Activated CD4-positive, alpha-beta T cell treated with anti-CD3 and anti-CD28 coated beads for 48 hours (primary cell): Measurements from ENCODE around the gene FAM81B.

Source experiments
- DNase-seq: peaks from one replicate; pipeline ENCODE4 v3.0.0-alpha.2; 2020

FAM81B gene

DNA sequence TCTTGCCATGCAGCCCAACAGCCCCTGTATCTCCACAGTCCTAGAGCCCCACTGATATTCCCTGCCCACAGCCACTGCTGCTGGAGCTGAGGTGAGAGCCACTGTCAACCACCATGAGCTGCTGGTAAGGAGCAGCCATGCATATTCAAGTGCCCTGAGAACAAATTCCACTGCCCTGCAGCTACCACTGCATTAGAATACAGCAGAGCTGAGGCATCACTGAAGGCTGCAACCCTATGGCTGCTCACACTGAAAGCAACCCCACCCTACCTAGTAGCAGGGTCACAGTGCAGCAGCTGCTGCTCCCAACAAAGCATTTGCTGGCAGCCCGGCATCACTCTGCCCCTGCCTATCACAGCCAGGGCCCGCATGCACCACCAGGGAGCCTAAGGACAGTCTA, 95.0 kb downstream of the FAM81B start:
- no peak for DNase-seq

DNA sequence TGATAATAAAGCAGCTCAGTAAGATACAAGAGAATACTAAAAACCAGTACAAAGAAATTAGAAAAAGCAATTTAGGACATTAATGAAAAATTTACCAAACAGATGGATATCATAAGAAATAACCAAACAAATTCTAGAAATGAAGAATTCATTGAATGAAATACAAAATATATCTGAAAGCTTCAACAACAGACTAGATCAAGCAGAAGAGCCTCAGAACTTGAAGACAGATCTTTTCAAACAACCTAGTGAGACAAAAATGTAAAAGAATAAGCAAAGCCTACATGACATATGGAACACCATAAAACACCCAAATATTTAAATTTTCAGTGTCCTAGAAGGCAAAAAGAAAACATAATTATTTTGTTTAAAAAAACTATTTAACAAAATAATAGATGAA, 96.7 kb downstream of the FAM81B start:
- no peak for DNase-seq
